Activated T-helper 9 cell treated with anti-CD3 and anti-CD28 coated beads, Interleukin-2, amount 50 U/mL, for 16 hours (primary cell): ENCODE results near the gene HMGCLL1.

Experiments
- DNase-seq: peaks from one replicate; pipeline ENCODE4 v3.0.0-alpha.2; 2020; ENCODE audit warnings: low read depth

The HMGCLL1 gene

GRCh38 chr6:55443238-55444134 lies 135.5 kb downstream of the HMGCLL1 start:
- DNase-seq, result no peak

GRCh38 chr6:55438203-55438602 lies 140.8 kb downstream of the HMGCLL1 start:
- no peak for DNase-seq

- no peak for DNase-seq
Observed at GRCh38 chr6:55437141-55437540, 141.9 kb downstream of the HMGCLL1 start.

GRCh38 chr6:55433446-55434130 lies 145.4 kb downstream of the HMGCLL1 start:
- no peak for DNase-seq

GRCh38 chr6:55423933-55424332 lies 155.1 kb downstream of the HMGCLL1 start:
- DNase-seq, result no peak

- no peak for DNase-seq
Observed at GRCh38 chr6:55410674-55411073, 168.3 kb downstream of the HMGCLL1 start.

- no peak for DNase-seq
Observed at GRCh38 chr6:55405474-55406235, 173.3 kb downstream of the HMGCLL1 start.

- DNase-seq, result no peak
Observed at GRCh38 chr6:55399351-55399750, 179.6 kb downstream of the HMGCLL1 start.

GRCh38 chr6:55397986-55398385 lies 181.0 kb downstream of the HMGCLL1 start:
- DNase-seq, result no peak

- DNase-seq, result no peak
Observed at GRCh38 chr6:55395871-55396270, 183.1 kb downstream of the HMGCLL1 start.

GRCh38 chr6:55388211-55388610 lies 190.8 kb downstream of the HMGCLL1 start:
- DNase-seq, result no peak
